ENCODE results near the gene LDB2. TPM values are rescaled to one million over a fixed set of nuclear protein-coding genes. Genes with fewer than 3 reads are reported as not detected.

Gene LDB2
- total RNA-seq, 1 donor from 2014 or later = not detected

- Mint-ChIP-seq H3K27ac (no peak overlapping the region), H3K4me1 (ENCODE audit: low read depth) (no peaks in the 10 kb centered on the region), H3K9me3 (ENCODE audit: low read depth) (no peaks in the 10 kb centered on the region), H3K36me3 (ENCODE audit: insufficient read depth) (no peaks in the 10 kb centered on the region), H3K27me3 (peaks cover 17% of the 10 kb centered on the region), H3K4me3 (ENCODE audit: low read depth) (no peak overlapping the region)
- TF ChIP-seq CTCF (IDR thresholded peaks at IDR 0.05; ENCODE audit: unreplicated experiment) = no peak
- no peak for DNase-seq (ENCODE audit: low spot score, unreplicated experiment)
These were observed 72.0 kb downstream of the LDB2 start for GRCh38 chr4:16826406-16826910.

- no peak for TF ChIP-seq CTCF (IDR thresholded peaks at IDR 0.05; ENCODE audit: unreplicated experiment)
- Mint-ChIP-seq H3K4me1 (ENCODE audit: low read depth) (no peaks in the 10 kb centered on the region), H3K36me3 (ENCODE audit: insufficient read depth) (no peaks in the 10 kb centered on the region), H3K9me3 (ENCODE audit: low read depth) (no peaks in the 10 kb centered on the region), H3K27ac (no peak overlapping the region), H3K4me3 (ENCODE audit: low read depth) (no peak overlapping the region), H3K27me3 (peaks cover 13% of the 10 kb centered on the region)
- DNase-seq (ENCODE audit: low spot score, unreplicated experiment) = no peak
These were observed 74.1 kb downstream of the LDB2 start for GRCh38 chr4:16824278-16824806.

GRCh38 chr4:16820329-16820728 is 78.1 kb downstream of the LDB2 start:
- no peak for DNase-seq (ENCODE audit: low spot score, unreplicated experiment)
- H3K27ac Mint-ChIP-seq = no peak overlapping the region
- peaks cover 5% of the 10 kb centered on the region for H3K4me1 Mint-ChIP-seq (ENCODE audit: low read depth)
- H3K9me3 Mint-ChIP-seq (ENCODE audit: low read depth) = no peaks in the 10 kb centered on the region
- H3K27me3 Mint-ChIP-seq = no peaks in the 10 kb centered on the region
- H3K4me3 Mint-ChIP-seq (ENCODE audit: low read depth) = no peak overlapping the region
- no peak for TF ChIP-seq CTCF (IDR thresholded peaks at IDR 0.05; ENCODE audit: unreplicated experiment)
- no peaks in the 10 kb centered on the region for H3K36me3 Mint-ChIP-seq (ENCODE audit: insufficient read depth)

- H3K27ac Mint-ChIP-seq = no peak overlapping the region
- TF ChIP-seq CTCF (IDR thresholded peaks at IDR 0.05; ENCODE audit: unreplicated experiment) = no peak
- DNase-seq (ENCODE audit: low spot score, unreplicated experiment) = no peak
- no peaks in the 10 kb centered on the region for H3K36me3 Mint-ChIP-seq (ENCODE audit: insufficient read depth)
- no peaks in the 10 kb centered on the region for H3K27me3 Mint-ChIP-seq
- H3K4me3 Mint-ChIP-seq (ENCODE audit: low read depth) = no peak overlapping the region
- no peaks in the 10 kb centered on the region for H3K9me3 Mint-ChIP-seq (ENCODE audit: low read depth)
- H3K4me1 Mint-ChIP-seq (ENCODE audit: low read depth) = peaks cover 5% of the 10 kb centered on the region
These were observed 78.8 kb downstream of the LDB2 start for GRCh38 chr4:16819652-16820051.

GRCh38 chr4:16818005-16818404 is 80.4 kb downstream of the LDB2 start:
- Mint-ChIP-seq H3K27me3 (no peaks in the 10 kb centered on the region), H3K36me3 (ENCODE audit: insufficient read depth) (no peaks in the 10 kb centered on the region), H3K27ac (no peak overlapping the region), H3K4me1 (ENCODE audit: low read depth) (peaks cover 5% of the 10 kb centered on the region), H3K9me3 (ENCODE audit: low read depth) (no peaks in the 10 kb centered on the region), H3K4me3 (ENCODE audit: low read depth) (no peak overlapping the region)
- DNase-seq (ENCODE audit: low spot score, unreplicated experiment) = no peak
- peak; percentile 9 for TF ChIP-seq CTCF (IDR thresholded peaks at IDR 0.05; ENCODE audit: unreplicated experiment)

All from progenitor cell of endocrine pancreas (in vitro differentiated cells).